ENCODE measurements around the gene LNPEP. TPM values are rescaled to one million over a fixed set of nuclear protein-coding genes. Genes with fewer than 3 reads are reported as not detected.

The LNPEP gene
- total RNA-seq, 1 donor from 2014 or later = 13.2 TPM

DNA sequence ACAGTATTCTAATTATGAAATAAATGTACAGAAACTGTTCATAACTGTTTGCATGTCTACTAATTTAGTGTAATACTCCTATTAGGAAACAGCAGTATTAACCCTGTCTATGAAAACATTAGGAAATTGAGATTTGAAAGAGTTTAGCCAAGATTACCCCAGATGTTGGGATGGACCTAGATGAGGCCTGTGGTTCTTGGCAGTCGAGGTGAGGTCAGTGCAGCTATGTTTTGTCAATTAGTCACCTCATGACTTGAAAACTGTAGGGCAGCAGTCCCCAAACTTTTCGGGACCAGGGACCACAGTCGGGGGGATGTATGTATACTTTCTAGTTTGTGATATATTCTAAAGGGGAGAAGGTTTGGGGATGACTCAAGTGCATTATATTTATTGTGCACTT lies 4.7 kb downstream of the LNPEP start:
- Mint-ChIP-seq H3K27ac (ENCODE audit: unreplicated experiment) (no peak overlapping the region), H3K9me3 (ENCODE audit: unreplicated experiment) (no peaks in the 10 kb centered on the region)
- DNase-seq (ENCODE audit: low spot score) = no peak

GRCh38 chr5:96941140-96941539 lies 5.3 kb downstream of the LNPEP start:
- Mint-ChIP-seq H3K4me3 (ENCODE audit: unreplicated experiment) (no peak overlapping the region), H3K36me3 (ENCODE audit: low read depth, unreplicated experiment) (no peaks in the 10 kb centered on the region), H3K4me1 (ENCODE audit: unreplicated experiment) (peaks cover 5% of the 10 kb centered on the region), H3K27me3 (ENCODE audit: unreplicated experiment) (peaks cover 8% of the 10 kb centered on the region), H3K27ac (ENCODE audit: unreplicated experiment) (no peak overlapping the region), H3K9me3 (ENCODE audit: unreplicated experiment) (no peaks in the 10 kb centered on the region)
- DNase-seq (ENCODE audit: low spot score) = no peak
- TF ChIP-seq CTCF (IDR thresholded peaks at IDR 0.05; ENCODE audit: unreplicated experiment) = no peak

More for the DNA sequence above, 4.7 kb downstream of the LNPEP start:
- Mint-ChIP-seq H3K4me1 (ENCODE audit: unreplicated experiment) (peaks cover 5% of the 10 kb centered on the region), H3K36me3 (ENCODE audit: low read depth, unreplicated experiment) (no peaks in the 10 kb centered on the region), H3K27me3 (ENCODE audit: unreplicated experiment) (peaks cover 8% of the 10 kb centered on the region), H3K4me3 (ENCODE audit: unreplicated experiment) (no peak overlapping the region)
- TF ChIP-seq CTCF (IDR thresholded peaks at IDR 0.05; ENCODE audit: unreplicated experiment) = no peak

GRCh38 chr5:96942078-96942477 lies 6.2 kb downstream of the LNPEP start:
- TF ChIP-seq CTCF (IDR thresholded peaks at IDR 0.05; ENCODE audit: unreplicated experiment) = no peak
- Mint-ChIP-seq H3K9me3 (ENCODE audit: unreplicated experiment) (no peaks in the 10 kb centered on the region), H3K27ac (ENCODE audit: unreplicated experiment) (no peak overlapping the region), H3K4me1 (ENCODE audit: unreplicated experiment) (peaks cover 2% of the 10 kb centered on the region), H3K36me3 (ENCODE audit: low read depth, unreplicated experiment) (no peaks in the 10 kb centered on the region), H3K27me3 (ENCODE audit: unreplicated experiment) (peaks cover 3% of the 10 kb centered on the region), H3K4me3 (ENCODE audit: unreplicated experiment) (no peak overlapping the region)
- DNase-seq (ENCODE audit: low spot score) = no peak

GRCh38 chr5:96942911-96943310 lies 7.0 kb downstream of the LNPEP start:
- no peaks in the 10 kb centered on the region for H3K36me3 Mint-ChIP-seq (ENCODE audit: low read depth, unreplicated experiment)
- no peak for DNase-seq (ENCODE audit: low spot score)
- H3K9me3 Mint-ChIP-seq (ENCODE audit: unreplicated experiment) = no peaks in the 10 kb centered on the region
- H3K27me3 Mint-ChIP-seq (ENCODE audit: unreplicated experiment) = peaks cover 1% of the 10 kb centered on the region
- peaks cover 2% of the 10 kb centered on the region for H3K4me1 Mint-ChIP-seq (ENCODE audit: unreplicated experiment)
- no peak overlapping the region for H3K27ac Mint-ChIP-seq (ENCODE audit: unreplicated experiment)
- H3K4me3 Mint-ChIP-seq (ENCODE audit: unreplicated experiment) = no peak overlapping the region
- TF ChIP-seq CTCF (IDR thresholded peaks at IDR 0.05; ENCODE audit: unreplicated experiment) = no peak

DNA sequence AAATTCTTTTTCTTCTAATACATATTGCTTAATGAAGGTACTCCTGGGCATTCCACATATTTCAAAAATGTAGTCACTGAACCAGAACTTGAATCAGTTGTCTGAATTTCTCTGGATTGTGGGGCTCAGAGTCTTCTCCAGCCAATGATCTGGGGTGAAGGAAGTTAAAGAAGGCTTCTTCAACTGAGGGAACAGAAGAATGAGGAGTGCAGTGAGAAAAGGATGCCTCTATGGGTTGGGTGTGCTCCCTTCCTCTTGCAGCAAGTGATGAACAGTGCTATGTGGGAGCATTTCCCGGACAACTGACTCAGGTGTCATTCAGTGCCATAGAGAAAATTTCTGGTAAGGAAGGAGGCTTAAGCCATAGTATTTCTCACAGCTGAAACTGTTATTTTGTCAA lies 7.9 kb downstream of the LNPEP start:
- no peaks in the 10 kb centered on the region for H3K36me3 Mint-ChIP-seq (ENCODE audit: low read depth, unreplicated experiment)
- H3K9me3 Mint-ChIP-seq (ENCODE audit: unreplicated experiment) = no peaks in the 10 kb centered on the region
- H3K27ac Mint-ChIP-seq (ENCODE audit: unreplicated experiment) = no peak overlapping the region
- TF ChIP-seq CTCF (IDR thresholded peaks at IDR 0.05; ENCODE audit: unreplicated experiment) = no peak
- H3K4me3 Mint-ChIP-seq (ENCODE audit: unreplicated experiment) = no peak overlapping the region
- no peak for DNase-seq (ENCODE audit: low spot score)
- peaks cover 1% of the 10 kb centered on the region for H3K27me3 Mint-ChIP-seq (ENCODE audit: unreplicated experiment)
- H3K4me1 Mint-ChIP-seq (ENCODE audit: unreplicated experiment) = peaks cover 2% of the 10 kb centered on the region
